T-cell (primary cell): ENCODE data around the gene SIRT7. TPM values are rescaled to one million over a fixed set of nuclear protein-coding genes. Genes with fewer than 3 reads are reported as not detected.

Experiments used
- ATAC-seq, 4 experiments: fragments of 200-7000 bp in 3 of 4; fragments of 150-1000 bp in 1 of 4; cut with Tn5 transposase; replicated peaks in 1 of 4; 1 replicate in 3 of 4; 2 replicates in 1 of 4; pipeline ENCODE4 v1.10.0; 2021; ENCODE audit warnings: moderate library complexity in 3 of 4, mild to moderate bottlenecking in 2 of 4, moderate number of reproducible peaks in 1 of 4
- CTCF ChIA-PET, 2 donors: fragments of 300-600 bp; sonication (Branson Sonifier 250); formaldehyde crosslinking; loops; one replicate each; lab custom pipeline; 2022; ENCODE audit warnings: antibody characterized with exemption in 2 of 2; lab: Charles Lee
- POLR2A ChIA-PET, 2 donors: fragments of 300-600 bp; sonication (Branson Sonifier 250); formaldehyde crosslinking; loops; one replicate each; lab custom pipeline; 2022; ENCODE audit warnings: antibody characterized with exemption in 2 of 2; lab: Charles Lee
- DNase-seq, 35 experiments: peaks; one replicate each; pipeline versions ENCODE4 v3.0.0 to v3.0.0-alpha.2; 2013 to 2023
- H3K27ac ChIP-seq: one replicate; pipeline ENCODE4 v1.5.1; 2013; ENCODE audit warnings: low read length
- H3K27me3 ChIP-seq, 2 experiments: replicated peaks in 1 of 2; 1 replicate in 1 of 2; 2 replicates in 1 of 2; pipeline versions ENCODE4 v1.6.1 to v1.7.0; 2013; ENCODE audit warnings: low read length in 1 of 2, mixed read lengths in 1 of 2; ENCODE audit not compliant: control insufficient read depth in 2 of 2, insufficient read depth in 2 of 2; ENCODE audit errors: extremely low read depth in 1 of 2
- H3K36me3 ChIP-seq, 2 donors: 1 replicate in 1 of 2; 2 replicates in 1 of 2; pipeline versions ENCODE4 v1.6.1 to v1.7.0; 2013; ENCODE audit warnings: low read length in 1 of 2; ENCODE audit not compliant: control insufficient read depth in 2 of 2, insufficient read depth in 1 of 2; ENCODE audit errors: extremely low read depth in 1 of 2
- H3K4me1 ChIP-seq, 2 experiments: 1 replicate in 1 of 2; 2 replicates in 1 of 2; pipeline versions ENCODE4 v1.6.1 to v1.7.0; 2013; ENCODE audit warnings: low read length in 2 of 2, mixed read lengths in 1 of 2; ENCODE audit not compliant: insufficient read depth in 2 of 2, control insufficient read depth in 1 of 2; ENCODE audit errors: extremely low read depth in 1 of 2
- H3K4me3 ChIP-seq, 2 donors: 1 replicate in 1 of 2; 2 replicates in 1 of 2; pipeline versions ENCODE4 v1.5.1 to v1.7.0; 2013; ENCODE audit warnings: mild to moderate bottlenecking in 2 of 2, low read length in 1 of 2, moderate library complexity in 1 of 2; ENCODE audit not compliant: control insufficient read depth in 1 of 2; ENCODE audit errors: extremely low read depth in 1 of 2
- H3K9me3 ChIP-seq: 2 replicates; pipeline ENCODE4 v1.7.0; 2013
- H3K27ac Mint-ChIP-seq, 2 donors: one replicate each; pipeline ENCODE4 v1.8.0; 2020 to 2021; ENCODE audit warnings: mild to moderate bottlenecking in 2 of 2, mixed read lengths in 2 of 2
- H3K27me3 Mint-ChIP-seq, 2 donors: one replicate each; pipeline ENCODE4 v1.8.0; 2021 to 2022; ENCODE audit warnings: mixed read lengths in 2 of 2
- H3K36me3 Mint-ChIP-seq: one replicate; pipeline ENCODE4 v1.8.0; 2021; ENCODE audit warnings: mixed read lengths
- H3K4me1 Mint-ChIP-seq, 3 donors: one replicate each; pipeline ENCODE4 v1.8.0; 2020 to 2022; ENCODE audit warnings: mixed read lengths in 3 of 3, mild to moderate bottlenecking in 1 of 3
- H3K4me3 Mint-ChIP-seq, 3 donors: one replicate each; pipeline ENCODE4 v1.8.0; 2020 to 2022; ENCODE audit warnings: mild to moderate bottlenecking in 3 of 3, mixed read lengths in 3 of 3, moderate library complexity in 3 of 3
- H3K9me3 Mint-ChIP-seq, 3 donors: one replicate each; pipeline ENCODE4 v1.8.0; 2020 to 2022; ENCODE audit warnings: mixed read lengths in 3 of 3
- WGBS: methylation state at CpG from one replicate; pipeline ENCODE4 v1.1.5; 2013; ENCODE audit warnings: missing lambda C conversion rate; ENCODE audit not compliant: insufficient coverage; 5-methylcytosine and 5-hydroxymethylcytosine counted together
- total RNA-seq, 35 experiments: library from RNA in 6 of 35; stranded (reverse) in 6 of 35; fragments of 120-200 nt in 1 of 35; gene quantifications; one replicate each; pipeline versions ENCODE4 v1.2.1 to v1.2.4 and lab custom pipeline; 2013 to 2026

Gene SIRT7
- total RNA-seq, 5 donors from 2014 or later (not counting 1 experiment from before 2014, with no cell fraction given) = 54.3 to 96.2 (median 77.4) TPM

DNA sequence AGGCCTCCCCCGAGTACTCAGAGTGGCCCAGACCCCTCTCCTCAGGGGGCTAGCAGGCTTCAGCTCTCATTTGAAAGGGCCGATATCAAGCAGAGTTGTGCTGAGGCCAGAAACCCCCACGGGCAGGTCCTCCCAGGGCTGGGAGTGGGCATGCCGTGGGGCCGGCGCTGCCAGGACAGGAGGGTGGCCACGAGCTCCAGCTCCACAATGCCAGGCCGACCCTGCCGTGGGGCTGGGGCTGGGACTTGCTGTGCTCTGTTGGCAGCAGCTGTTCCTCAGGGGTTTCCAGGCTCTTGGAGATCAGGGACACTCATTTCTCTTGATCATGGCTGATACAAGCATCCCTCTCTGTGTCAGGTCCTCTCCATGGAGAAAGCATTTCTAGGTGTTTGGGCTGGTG is 19.1 kb downstream of the SIRT7 start:
- no peak overlapping the region for H3K27ac ChIP-seq
- WGBS = 95% methylated on average over 9 of the region's 9 CpGs
- H3K36me3 ChIP-seq = peaks cover 9 to 35% of the 10 kb centered on the region in 2 donors
- ATAC-seq (no peak), DNase-seq (no peak)
- Mint-ChIP-seq H3K4me1 (peaks cover 6 to 8% (median 6%) of the 10 kb centered on the region in 3 donors), H3K9me3 (no peaks in the 10 kb centered on the region), H3K36me3 (peaks cover 26% of the 10 kb centered on the region), H3K4me3 (no peak overlapping the region), H3K27me3 (peaks cover 8 to 14% of the 10 kb centered on the region in 2 donors), H3K27ac (no peak overlapping the region)
- H3K4me3 ChIP-seq = no peak overlapping the region
- H3K9me3 ChIP-seq = no peaks in the 10 kb centered on the region
- peaks cover 0 to 18% of the 10 kb centered on the region in 2 experiments for H3K4me1 ChIP-seq
- ChIA-PET CTCF (no interaction called here), POLR2A (no interaction called here)
- H3K27me3 ChIP-seq = peaks cover 0 to 23% of the 10 kb centered on the region in 2 experiments

DNA sequence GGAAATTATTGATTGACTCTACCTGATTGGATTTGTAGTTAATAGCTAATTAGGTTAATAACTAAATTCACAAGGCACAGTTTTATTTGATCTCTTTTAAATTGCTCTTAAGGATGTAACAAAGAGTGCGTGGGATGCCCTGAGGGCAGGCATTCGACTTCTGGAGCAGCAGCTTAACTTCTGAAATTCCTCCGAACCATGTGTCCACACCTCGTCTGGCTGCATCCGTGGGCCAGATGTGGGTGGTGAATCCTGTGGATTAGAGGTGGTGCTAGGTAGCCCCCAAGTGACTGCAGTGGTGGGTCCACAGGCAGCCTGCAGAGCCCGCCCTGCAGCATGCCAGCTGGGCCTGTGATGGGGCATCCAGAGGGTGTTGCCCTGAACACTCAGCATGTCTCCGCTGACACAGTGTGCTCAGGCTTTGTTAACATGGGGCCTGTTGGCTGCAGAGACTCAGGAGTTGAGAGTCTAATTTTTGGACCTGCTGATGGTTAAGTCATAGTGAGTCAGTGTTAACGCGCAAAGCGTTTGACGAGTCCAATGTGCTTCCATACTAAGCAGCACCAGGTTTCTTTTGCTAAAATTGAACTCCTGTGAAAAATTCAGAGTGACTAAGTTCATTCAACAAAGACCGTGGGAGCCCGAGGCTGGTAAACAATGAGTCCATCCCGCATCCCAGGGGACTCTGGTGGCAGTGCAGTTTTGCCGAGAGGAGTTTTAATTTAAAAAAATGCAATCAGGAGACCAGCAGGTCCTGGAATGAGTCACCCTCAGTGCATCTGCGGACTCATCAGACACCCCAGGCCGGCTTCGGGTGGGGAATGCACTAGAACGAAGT is 19.7 kb downstream of the SIRT7 start:
- H3K27me3 Mint-ChIP-seq = peaks cover 8 to 14% of the 10 kb centered on the region in 2 donors
- H3K4me3 ChIP-seq = no peak overlapping the region
- H3K9me3 ChIP-seq = no peaks in the 10 kb centered on the region
- DNase-seq = no peak
- peaks cover 0 to 20% of the 10 kb centered on the region in 2 experiments for H3K27me3 ChIP-seq
- H3K4me1 Mint-ChIP-seq = peaks cover 6 to 8% (median 8%) of the 10 kb centered on the region in 3 donors
- POLR2A ChIA-PET = no interaction called here
- CTCF ChIA-PET = interaction anchor here in 1 of 2 donors (1.1 kb wide), 1 partner anchor 125 kb away, joined by 4 read pairs; the partner anchor contains the start of genes CENPX and LRRC45
- H3K4me1 ChIP-seq = peaks cover 0 to 18% of the 10 kb centered on the region in 2 experiments
- H3K9me3 Mint-ChIP-seq = no peaks in the 10 kb centered on the region
- ATAC-seq = no peak
- H3K27ac Mint-ChIP-seq = no peak overlapping the region
- no peak overlapping the region for H3K27ac ChIP-seq
- H3K36me3 ChIP-seq = peaks cover 9 to 35% of the 10 kb centered on the region in 2 donors
- peaks cover 26% of the 10 kb centered on the region for H3K36me3 Mint-ChIP-seq
- no peak overlapping the region for H3K4me3 Mint-ChIP-seq
- WGBS = 94% methylated on average over 19 of the region's 19 CpGs

GRCh38 chr17:81895400-81895799 is 22.6 kb downstream of the SIRT7 start:
- no peak overlapping the region for H3K27ac Mint-ChIP-seq
- H3K36me3 ChIP-seq = peaks cover 9 to 36% of the 10 kb centered on the region in 2 donors
- peaks cover 0 to 2% of the 10 kb centered on the region in 2 donors for H3K27me3 Mint-ChIP-seq
- POLR2A ChIA-PET = no interaction called here
- H3K9me3 ChIP-seq = no peaks in the 10 kb centered on the region
- CTCF ChIA-PET = no interaction called here
- peaks cover 3 to 15% of the 10 kb centered on the region in 2 experiments for H3K4me1 ChIP-seq
- no peak overlapping the region for H3K4me3 Mint-ChIP-seq
- 100% methylated on average over 6 of the region's 11 CpGs for WGBS
- no peaks in the 10 kb centered on the region for H3K27me3 ChIP-seq
- no peak for DNase-seq
- no peak overlapping the region for H3K27ac ChIP-seq
- H3K4me3 ChIP-seq = no peak overlapping the region
- H3K9me3 Mint-ChIP-seq = no peaks in the 10 kb centered on the region
- peaks cover 0 to 12% (median 6%) of the 10 kb centered on the region in 3 donors for H3K4me1 Mint-ChIP-seq
- no peak for ATAC-seq
- H3K36me3 Mint-ChIP-seq = peaks cover 22% of the 10 kb centered on the region

- WGBS = 0% methylated on average over 40 of the region's 40 CpGs
- ChIA-PET POLR2A (no interaction called here), CTCF (no interaction called here)
- Mint-ChIP-seq H3K9me3 (no peaks in the 10 kb centered on the region), H3K4me3 (peak overlapping the region; percentile 90 to 96 (median 91)), H3K27me3 (no peaks in the 10 kb centered on the region), H3K4me1 (peaks cover 12 to 32% (median 21%) of the 10 kb centered on the region in 3 donors), H3K36me3 (peaks cover 28% of the 10 kb centered on the region), H3K27ac (peak overlapping the region; percentile 95 to 96)
- peaks cover 10 to 36% of the 10 kb centered on the region in 2 experiments for H3K4me1 ChIP-seq
- no peak overlapping the region for H3K27ac ChIP-seq
- H3K27me3 ChIP-seq = no peaks in the 10 kb centered on the region
- H3K9me3 ChIP-seq = no peaks in the 10 kb centered on the region
- DNase-seq = no peak
- H3K36me3 ChIP-seq = peaks cover 2 to 51% of the 10 kb centered on the region in 2 donors
- ATAC-seq = peak in 1 of 4 experiments; percentile 13
- H3K4me3 ChIP-seq = peak overlapping the region in 1 of 2 donors; percentile 54
Measured at GRCh38 chr17:81891303-81891552, 26.7 kb downstream of the SIRT7 start.

GRCh38 chr17:81890447-81891302 is 27.3 kb downstream of the SIRT7 start:
- peaks cover 2 to 55% of the 10 kb centered on the region in 2 donors for H3K36me3 ChIP-seq
- Mint-ChIP-seq H3K27ac (peak overlapping the region; percentile 82 to 85), H3K36me3 (peaks cover 29% of the 10 kb centered on the region), H3K27me3 (no peaks in the 10 kb centered on the region), H3K9me3 (no peaks in the 10 kb centered on the region), H3K4me3 (peak overlapping the region; percentile 80 to 91 (median 85)), H3K4me1 (peaks cover 14 to 32% (median 22%) of the 10 kb centered on the region in 3 donors)
- H3K4me1 ChIP-seq = peaks cover 10 to 36% of the 10 kb centered on the region in 2 experiments
- 12% methylated on average over 63 of the region's 69 CpGs for WGBS
- DNase-seq = peak in 2 of 35 experiments; percentile 23 to 42
- peak overlapping the region; percentile 56 to 73 for H3K4me3 ChIP-seq
- no peaks in the 10 kb centered on the region for H3K9me3 ChIP-seq
- no peaks in the 10 kb centered on the region for H3K27me3 ChIP-seq
- ATAC-seq = peak in 1 of 4 experiments; percentile 0
- ChIA-PET CTCF (no interaction called here), POLR2A (no interaction called here)
- peak overlapping the region; percentile 11 for H3K27ac ChIP-seq

DNA sequence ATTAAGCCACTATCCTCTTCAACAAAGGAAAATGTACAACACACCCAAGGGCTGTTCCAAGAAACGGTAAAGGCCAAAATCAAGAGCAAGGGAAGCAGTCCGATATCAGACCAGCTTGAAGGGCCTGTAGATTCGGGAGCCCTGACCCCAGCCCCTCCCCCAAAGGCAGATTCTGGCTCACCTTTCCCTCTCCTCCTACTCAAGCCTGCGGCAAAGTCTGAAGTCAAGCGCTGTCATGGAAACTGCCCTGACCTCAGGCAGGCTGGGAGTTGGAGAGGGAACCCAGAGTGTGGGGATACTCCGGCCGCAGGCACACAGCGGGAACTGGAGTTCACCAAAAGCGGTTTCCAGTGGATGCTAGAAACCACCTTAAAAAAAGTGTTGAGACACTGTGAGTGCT is 28.4 kb downstream of the SIRT7 start:
- ATAC-seq = no peak
- no peak overlapping the region for H3K4me3 ChIP-seq
- H3K27me3 ChIP-seq = no peaks in the 10 kb centered on the region
- H3K9me3 Mint-ChIP-seq = no peaks in the 10 kb centered on the region
- ChIA-PET CTCF (no interaction called here), POLR2A (no interaction called here)
- H3K9me3 ChIP-seq = no peaks in the 10 kb centered on the region
- H3K4me1 ChIP-seq = peaks cover 10 to 36% of the 10 kb centered on the region in 2 experiments
- peak overlapping the region; percentile 15 for H3K27ac ChIP-seq
- H3K36me3 ChIP-seq = peaks cover 7 to 57% of the 10 kb centered on the region in 2 donors
- H3K27ac Mint-ChIP-seq = peak overlapping the region in 1 of 2 donors; percentile 58
- H3K27me3 Mint-ChIP-seq = no peaks in the 10 kb centered on the region
- H3K36me3 Mint-ChIP-seq = peaks cover 30% of the 10 kb centered on the region
- no peak for DNase-seq
- peak overlapping the region; percentile 80 to 91 (median 85) for H3K4me3 Mint-ChIP-seq
- 86% methylated on average over 8 of the region's 9 CpGs for WGBS
- peaks cover 17 to 35% (median 24%) of the 10 kb centered on the region in 3 donors for H3K4me1 Mint-ChIP-seq
